Measurements from ENCODE around the gene TMBIM1.

TMBIM1 gene

GRCh38 chr2:218269900-218270720, 22.2 kb downstream of the TMBIM1 start, which contains the start of the genes AAMP and PNKD:
Gene AAMP (minus strand): TSS chr2:218270137. CDS start chr2:218270086, 51 bp downstream.
Gene PNKD (plus strand): TSS chr2:218270519. CDS start chr2:218270536, 17 bp downstream.
- no peaks in the 10 kb centered on the region for H3K9me3 ChIP-seq (replicated peaks; ENCODE audit: insufficient read depth, low read length)
- no peaks in the 10 kb centered on the region; the same call in 1 of the 2 replicates for H3K36me3 ChIP-seq (replicated peaks; ENCODE audit: insufficient read depth, low read length)
- peak within 1 kb of the TSS; percentile 73 for H2AFZ ChIP-seq (ENCODE audit: low read length)
- no peaks in the 10 kb centered on the region; the same call in 1 of the 2 replicates for H3F3A ChIP-seq (ENCODE audit: insufficient read depth, low read length)
- H3K27me3 ChIP-seq (replicated peaks; ENCODE audit: insufficient read depth, low read length) = no peaks in the 10 kb centered on the region
- H4K20me1 ChIP-seq (ENCODE audit: insufficient read depth, low read length) = no peaks in the 10 kb centered on the region
- H3K4me2 ChIP-seq (ENCODE audit: low read depth, low read length) = peak within 1 kb of the TSS; percentile 95
- H3K9ac ChIP-seq (ENCODE audit: low read length) = peak within 1 kb of the TSS; percentile 77
- peak within 1 kb of the TSS; percentile 23; the same call in 1 of the 2 replicates for H3K27ac ChIP-seq (ENCODE audit: low read length)
- peak within 1 kb of the TSS; percentile 98 for H3K4me3 ChIP-seq (ENCODE audit: low read length)
- TF ChIP-seq EZH2 (optimal IDR thresholded peaks at IDR 0.05; ENCODE audit: low read depth, low read length) (no peak), EZH2phosphoT487 (IDR thresholded peaks at IDR 0.05; ENCODE audit: low read length) (no peak), CTCF (IDR thresholded peaks at IDR 0.05; ENCODE audit: low read length) (peak; percentile 14; the same call in 1 of the 2 replicates)
- peaks cover 3% of the 10 kb centered on the region; the same call in 1 of the 2 replicates for H3K4me1 ChIP-seq (ENCODE audit: low read length)
- no peaks in the 10 kb centered on the region for H3K9me2 ChIP-seq (replicated peaks; ENCODE audit: insufficient read depth, low read length)
- DNase-seq = peak; percentile 99
- peaks cover 49% of the 10 kb centered on the region for H3K79me2 ChIP-seq (ENCODE audit: low read length)

- H3K4me2 ChIP-seq (ENCODE audit: low read depth, low read length) = no peak overlapping the region
- no peaks in the 10 kb centered on the region for H3K36me3 ChIP-seq (replicated peaks; ENCODE audit: insufficient read depth, low read length)
- H3K4me3 ChIP-seq (ENCODE audit: low read length) = no peak overlapping the region
- H3K27ac ChIP-seq (ENCODE audit: low read length) = no peak overlapping the region
- no peaks in the 10 kb centered on the region for H3K9me3 ChIP-seq (replicated peaks; ENCODE audit: insufficient read depth, low read length)
- no peak overlapping the region for H3K9ac ChIP-seq (ENCODE audit: low read length)
- no peaks in the 10 kb centered on the region for H3F3A ChIP-seq (ENCODE audit: insufficient read depth, low read length)
- H3K9me2 ChIP-seq (replicated peaks; ENCODE audit: insufficient read depth, low read length) = no peaks in the 10 kb centered on the region
- no peaks in the 10 kb centered on the region for H3K27me3 ChIP-seq (replicated peaks; ENCODE audit: insufficient read depth, low read length)
- peaks cover 38% of the 10 kb centered on the region for H3K79me2 ChIP-seq (ENCODE audit: low read length)
- TF ChIP-seq EZH2phosphoT487 (IDR thresholded peaks at IDR 0.05; ENCODE audit: low read length) = no peak
- no peak for DNase-seq
- peaks cover 6% of the 10 kb centered on the region; the same call in 1 of the 2 replicates for H3K4me1 ChIP-seq (ENCODE audit: low read length)
- H4K20me1 ChIP-seq (ENCODE audit: insufficient read depth, low read length) = no peaks in the 10 kb centered on the region
- no peak overlapping the region for H2AFZ ChIP-seq (ENCODE audit: low read length)
Observed at GRCh38 chr2:218267259-218267658, 25.0 kb downstream of the TMBIM1 start.

GRCh38 chr2:218266316-218266979, 25.9 kb downstream of the TMBIM1 start:
- Histone ChIP-seq H3K79me2 (ENCODE audit: low read length) (peaks cover 30% of the 10 kb centered on the region), H3K9me2 (replicated peaks; ENCODE audit: insufficient read depth, low read length) (no peaks in the 10 kb centered on the region), H3K4me1 (ENCODE audit: low read length) (peaks cover 9% of the 10 kb centered on the region; the same call in 1 of the 2 replicates)

More at GRCh38 chr2:218266316-218266979, 25.9 kb downstream of the TMBIM1 start:
- Histone ChIP-seq H2AFZ (ENCODE audit: low read length) (no peak overlapping the region), H3K27me3 (replicated peaks; ENCODE audit: insufficient read depth, low read length) (no peaks in the 10 kb centered on the region), H3K9me3 (replicated peaks; ENCODE audit: insufficient read depth, low read length) (no peaks in the 10 kb centered on the region), H3F3A (ENCODE audit: insufficient read depth, low read length) (no peaks in the 10 kb centered on the region), H4K20me1 (ENCODE audit: insufficient read depth, low read length) (no peaks in the 10 kb centered on the region), H3K4me3 (ENCODE audit: low read length) (no peak overlapping the region), H3K4me2 (ENCODE audit: low read depth, low read length) (no peak overlapping the region), H3K9ac (ENCODE audit: low read length) (no peak overlapping the region), H3K36me3 (replicated peaks; ENCODE audit: insufficient read depth, low read length) (no peaks in the 10 kb centered on the region), H3K27ac (ENCODE audit: low read length) (no peak overlapping the region)
- TF ChIP-seq EZH2 (optimal IDR thresholded peaks at IDR 0.05; ENCODE audit: low read depth, low read length) = no peak
- no peak for TF ChIP-seq CTCF (IDR thresholded peaks at IDR 0.05; ENCODE audit: low read length)
- TF ChIP-seq EZH2phosphoT487 (IDR thresholded peaks at IDR 0.05; ENCODE audit: low read length) = no peak
- no peak for DNase-seq

Measured in MM.1S (cell line).